HG03139 (cell line): ENCODE measurements around the gene SLFNL1.

Source experiments
- ATAC-seq: cut with Tn5 transposase; IDR thresholded peaks from one replicate; pipeline ENCODE4 v1.9.1; 2021; ENCODE audit not compliant: unreplicated experiment

Gene SLFNL1

GRCh38 chr1:41020654-41021053, 871 bp downstream of the SLFNL1 start:
- ATAC-seq: no peak

- ATAC-seq: no peak
These were observed 1.4 kb downstream of the SLFNL1 start for GRCh38 chr1:41020109-41020576.

GRCh38 chr1:41019353-41019745, 2.2 kb downstream of the SLFNL1 start:
- ATAC-seq: no peak

- no peak for ATAC-seq
These were observed 3.5 kb downstream of the SLFNL1 start for GRCh38 chr1:41018018-41018410.

GRCh38 chr1:41017141-41018017, 4.1 kb downstream of the SLFNL1 start:
- ATAC-seq: no peak

GRCh38 chr1:41015897-41016470, 5.5 kb downstream of the SLFNL1 start:
- no peak for ATAC-seq

GRCh38 chr1:41015281-41015896, 6.1 kb downstream of the SLFNL1 start:
- no peak for ATAC-seq

GRCh38 chr1:41014871-41015270, 6.7 kb downstream of the SLFNL1 start:
- no peak for ATAC-seq

GRCh38 chr1:41013796-41014195, 7.7 kb downstream of the SLFNL1 start:
- ATAC-seq: no peak

- ATAC-seq: no peak
These were observed 8.5 kb downstream of the SLFNL1 start for GRCh38 chr1:41013024-41013423.

GRCh38 chr1:41010345-41010744, 11.2 kb downstream of the SLFNL1 start:
- ATAC-seq: no peak

- ATAC-seq: no peak
These were observed 12.1 kb downstream of the SLFNL1 start for GRCh38 chr1:41009466-41009865.

GRCh38 chr1:41006942-41007865, 14.3 kb downstream of the SLFNL1 start:
- ATAC-seq: no peak

GRCh38 chr1:41005876-41006275, 15.6 kb downstream of the SLFNL1 start:
- ATAC-seq: no peak

- ATAC-seq: peak; percentile 98
These were observed 17.8 kb downstream of the SLFNL1 start for GRCh38 chr1:41003640-41004220.

- no peak for ATAC-seq
These were observed 18.3 kb downstream of the SLFNL1 start for GRCh38 chr1:41003127-41003639.

GRCh38 chr1:40998668-40999067, 22.9 kb downstream of the SLFNL1 start:
- no peak for ATAC-seq

- no peak for ATAC-seq
These were observed 24.4 kb downstream of the SLFNL1 start for GRCh38 chr1:40997096-40997495.

- no peak for ATAC-seq
These were observed 32.5 kb downstream of the SLFNL1 start for GRCh38 chr1:40989066-40989465.

GRCh38 chr1:40988280-40988679, 33.2 kb downstream of the SLFNL1 start:
- ATAC-seq: no peak
